GM12872 (cell line): ENCODE measurements around the gene THG1L.

Experiments
- TF ChIP-seq, protein P1 (sequence below): IDR thresholded peaks from 3 replicates; pipeline ENCODE4 v1.5.1; 2011; ENCODE audit warnings: low read depth, mild to moderate bottlenecking, low read length, moderate library complexity; ENCODE audit not compliant: insufficient read depth

THG1L gene

DNA sequence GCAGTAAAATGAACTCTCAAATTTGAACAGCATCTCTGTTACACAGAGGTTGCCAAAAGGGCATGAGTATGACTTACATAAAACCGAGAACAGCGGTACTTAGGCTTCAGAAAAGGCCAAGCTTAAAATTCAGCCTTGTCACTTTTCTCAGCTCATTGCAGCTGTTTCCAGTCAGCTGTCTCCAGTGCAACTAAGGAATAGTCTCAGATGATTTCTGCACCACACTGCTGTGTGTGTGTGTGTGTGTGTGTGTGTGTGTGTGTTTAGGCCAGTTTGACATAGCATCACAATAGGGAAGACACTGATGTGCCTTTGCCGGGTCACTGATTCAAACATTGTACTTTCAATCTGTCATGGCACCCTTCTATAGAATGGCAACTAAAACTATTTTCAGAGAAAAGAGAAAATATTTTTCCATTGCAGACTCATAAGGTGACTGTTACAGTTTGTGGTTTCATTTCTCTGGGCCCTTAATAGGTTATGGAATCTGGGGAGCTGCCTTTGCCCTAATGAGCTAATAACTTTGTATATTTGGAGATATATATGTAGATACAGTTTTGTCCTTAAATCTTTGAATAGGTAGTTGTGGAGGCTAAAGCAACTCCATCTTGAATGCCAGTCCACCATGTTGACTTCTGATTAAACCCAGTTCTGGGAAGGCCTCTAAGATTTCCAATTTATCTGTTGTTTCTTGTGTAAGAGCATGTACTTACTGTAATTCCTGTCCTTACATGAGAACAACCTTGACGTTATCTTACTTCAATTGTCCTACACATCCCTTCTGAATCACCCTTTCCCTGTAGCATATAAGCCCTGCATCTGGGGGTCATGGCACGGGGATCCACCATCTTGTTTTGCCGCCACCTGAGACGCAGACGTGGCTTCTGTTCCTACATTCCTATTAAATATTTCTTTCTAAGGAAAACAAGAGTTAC is 16.8 kb downstream of the THG1L start:
- TF ChIP-seq, protein P1, sequence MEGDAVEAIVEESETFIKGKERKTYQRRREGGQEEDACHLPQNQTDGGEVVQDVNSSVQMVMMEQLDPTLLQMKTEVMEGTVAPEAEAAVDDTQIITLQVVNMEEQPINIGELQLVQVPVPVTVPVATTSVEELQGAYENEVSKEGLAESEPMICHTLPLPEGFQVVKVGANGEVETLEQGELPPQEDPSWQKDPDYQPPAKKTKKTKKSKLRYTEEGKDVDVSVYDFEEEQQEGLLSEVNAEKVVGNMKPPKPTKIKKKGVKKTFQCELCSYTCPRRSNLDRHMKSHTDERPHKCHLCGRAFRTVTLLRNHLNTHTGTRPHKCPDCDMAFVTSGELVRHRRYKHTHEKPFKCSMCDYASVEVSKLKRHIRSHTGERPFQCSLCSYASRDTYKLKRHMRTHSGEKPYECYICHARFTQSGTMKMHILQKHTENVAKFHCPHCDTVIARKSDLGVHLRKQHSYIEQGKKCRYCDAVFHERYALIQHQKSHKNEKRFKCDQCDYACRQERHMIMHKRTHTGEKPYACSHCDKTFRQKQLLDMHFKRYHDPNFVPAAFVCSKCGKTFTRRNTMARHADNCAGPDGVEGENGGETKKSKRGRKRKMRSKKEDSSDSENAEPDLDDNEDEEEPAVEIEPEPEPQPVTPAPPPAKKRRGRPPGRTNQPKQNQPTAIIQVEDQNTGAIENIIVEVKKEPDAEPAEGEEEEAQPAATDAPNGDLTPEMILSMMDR, result no peak

DNA sequence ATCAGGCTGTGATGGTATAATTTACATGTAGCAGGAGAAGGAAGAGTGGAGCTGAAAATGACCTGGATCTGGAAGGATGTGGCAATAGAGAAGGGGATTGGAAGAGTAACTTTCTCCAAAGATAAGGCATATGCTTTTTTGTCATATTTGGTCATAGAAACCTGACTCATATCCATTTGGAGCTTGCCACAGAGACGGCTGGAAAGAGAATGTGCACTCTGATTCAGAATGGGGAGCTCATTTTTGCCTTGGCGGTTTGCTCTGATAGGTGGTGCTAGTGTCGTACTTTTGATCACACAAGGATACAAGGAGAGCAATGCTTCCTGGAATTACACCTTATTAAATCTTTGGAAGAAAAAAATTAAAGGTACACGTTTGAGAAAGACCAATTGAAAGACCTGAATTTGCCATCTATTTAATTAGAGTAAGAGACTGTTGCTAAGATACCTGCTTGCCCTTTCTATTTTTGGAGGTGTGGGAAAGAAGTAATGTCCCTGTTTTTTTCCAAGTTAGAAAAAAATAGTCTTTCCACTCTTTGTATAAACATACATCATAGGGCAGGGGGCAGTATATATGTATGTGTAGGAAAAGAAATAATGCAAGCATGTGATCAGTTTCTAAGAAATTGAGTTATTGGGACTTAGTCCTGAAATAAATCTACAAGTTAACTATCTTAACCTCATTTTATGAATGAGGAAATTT is 17.7 kb downstream of the THG1L start:
- TF ChIP-seq, protein P1, result no peak

DNA sequence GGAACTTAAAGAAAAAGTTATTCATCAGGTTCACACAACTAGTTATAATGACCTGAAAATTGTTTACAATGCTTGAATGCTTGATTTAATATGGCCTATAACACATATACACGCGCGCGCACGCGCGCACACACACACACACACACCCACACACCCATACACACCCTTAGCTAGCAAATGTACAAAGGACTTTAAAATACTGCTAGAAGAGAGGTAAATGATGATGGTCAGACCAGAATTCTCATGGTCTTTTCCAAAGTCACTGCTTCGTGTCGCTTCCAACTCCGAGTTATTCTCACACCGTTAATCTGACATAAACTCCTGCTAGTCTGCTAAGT is 18.2 kb downstream of the THG1L start:
- TF ChIP-seq, protein P1, result no peak

DNA sequence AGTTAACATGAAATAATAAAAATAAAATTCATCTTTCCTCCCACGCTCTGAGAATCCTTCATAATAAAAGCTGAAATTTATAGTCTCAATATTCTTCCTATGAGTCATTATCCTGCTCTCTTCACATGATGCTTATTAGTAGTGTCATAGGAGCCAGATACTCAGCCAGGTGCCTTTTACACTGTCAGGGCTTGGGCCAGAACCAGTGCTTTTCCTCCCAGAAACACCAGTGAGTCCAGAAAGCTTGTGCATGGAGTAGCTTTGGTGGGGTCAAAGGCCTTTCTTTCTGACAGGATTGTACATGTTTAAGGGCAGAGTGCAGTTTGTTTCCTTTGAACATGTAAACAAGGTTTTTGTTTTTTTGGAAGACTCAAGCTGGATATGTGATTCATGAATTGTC is 19.1 kb downstream of the THG1L start:
- TF ChIP-seq, protein P1, result no peak

DNA sequence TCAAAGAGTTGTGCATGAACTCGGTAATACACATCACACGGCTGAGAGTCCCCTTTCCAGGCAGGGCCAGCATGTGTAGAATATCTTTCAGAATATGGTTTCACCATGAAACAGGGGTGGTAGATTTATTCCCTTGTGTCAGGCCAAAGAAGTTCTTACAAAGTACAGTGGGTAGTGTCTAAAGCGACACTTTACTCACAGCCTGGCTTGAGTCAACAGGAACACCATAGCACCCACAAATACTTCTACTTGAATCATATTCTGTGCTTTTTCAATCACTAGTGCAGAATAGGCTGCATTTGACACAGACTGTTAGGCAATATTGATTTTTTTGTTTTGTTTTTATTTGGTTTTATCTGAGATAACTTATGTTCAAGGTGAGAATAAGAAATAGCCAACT is 24.9 kb downstream of the THG1L start:
- TF ChIP-seq, protein P1, result no peak

DNA sequence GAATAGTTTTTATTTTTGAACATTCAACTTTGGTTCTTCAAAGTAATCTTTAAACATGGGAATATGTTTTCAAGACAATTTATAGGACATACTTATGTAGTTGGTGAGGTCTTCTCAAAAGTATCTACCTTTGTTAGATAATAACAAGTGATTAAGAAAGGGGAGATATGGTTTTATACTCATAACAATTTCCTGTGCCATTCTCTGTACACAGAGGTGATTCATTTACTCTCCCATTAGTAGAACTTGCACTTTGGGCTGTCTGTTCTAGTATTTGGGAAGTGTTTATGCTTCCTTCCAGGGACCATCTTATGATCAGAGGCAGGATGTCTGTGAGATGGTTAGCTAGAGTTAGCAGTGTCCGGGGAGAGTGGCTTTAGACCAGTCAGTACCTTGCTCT is 27.5 kb downstream of the THG1L start:
- TF ChIP-seq, protein P1, result no peak
